DOHH2 (cell line): ENCODE results near the gene POSTN.

Experiments used
- H3F3A ChIP-seq: fragments of 200-600 bp; sonication (generic), shearing (Covaris generic); 2 replicates; pipeline ENCODE4 v1.6.0; 2016; ENCODE audit warnings: antibody characterized with exemption, mild to moderate bottlenecking; ENCODE audit not compliant: control insufficient read depth, insufficient read depth
- H3K27ac ChIP-seq: fragments of 200-600 bp; sonication (generic); 2 replicates; pipeline ENCODE4 v1.5.1; 2014; ENCODE audit warnings: low read depth, mild to moderate bottlenecking, low read length, moderate library complexity
- H3K27me3 ChIP-seq: fragments of 200-600 bp; sonication (generic); 2 replicates; pipeline ENCODE4 v1.6.1; 2014; ENCODE audit warnings: mild to moderate bottlenecking, low read length, mixed read lengths; ENCODE audit not compliant: control insufficient read depth
- H3K36me3 ChIP-seq: fragments of 200-600 bp; sonication (generic); 2 replicates; pipeline ENCODE4 v1.6.1; 2014; ENCODE audit warnings: mild to moderate bottlenecking, low read length, moderate library complexity, mixed read lengths; ENCODE audit not compliant: control insufficient read depth
- H3K4me1 ChIP-seq: fragments of 200-600 bp; sonication (generic); 2 replicates; pipeline ENCODE4 v1.6.1; 2014; ENCODE audit warnings: mild to moderate bottlenecking, low read length, mixed read lengths; ENCODE audit not compliant: control insufficient read depth
- H3K4me2 ChIP-seq: fragments of 200-600 bp; sonication (generic); 2 replicates; pipeline ENCODE4 v1.6.0; 2014; ENCODE audit warnings: mild to moderate bottlenecking, low read length, moderate library complexity
- H3K4me3 ChIP-seq: fragments of 200-600 bp; sonication (generic); 2 replicates; pipeline ENCODE4 v1.5.1; 2014; ENCODE audit warnings: mild to moderate bottlenecking, low read length, mixed read lengths
- H3K79me2 ChIP-seq: fragments of 200-600 bp; sonication (generic); 2 replicates; pipeline ENCODE4 v1.6.1; 2014; ENCODE audit warnings: mild to moderate bottlenecking, low read length, mixed read lengths; ENCODE audit not compliant: control insufficient read depth
- H3K9me2 ChIP-seq: fragments of 200-600 bp; sonication (generic); replicated peaks from 2 replicates; pipeline ENCODE4 v1.6.1; 2014; ENCODE audit warnings: mild to moderate bottlenecking, low read length, mixed read lengths; ENCODE audit not compliant: control insufficient read depth
- H3K9me3 ChIP-seq: fragments of 200-600 bp; sonication (generic); 2 replicates; pipeline ENCODE4 v1.6.1; 2014; ENCODE audit warnings: antibody characterized with exemption, low read length, mixed read lengths; ENCODE audit not compliant: control insufficient read depth, insufficient read depth
- H4K20me1 ChIP-seq: fragments of 200-600 bp; sonication (generic); 2 replicates; pipeline ENCODE4 v1.6.0; 2014; ENCODE audit warnings: low read depth, mild to moderate bottlenecking, antibody characterized with exemption, low read length, moderate library complexity; ENCODE audit not compliant: control insufficient read depth, insufficient read depth
- CTCF ChIP-seq: fragments of 200-600 bp; sonication (generic); IDR thresholded peaks from one replicate; pipeline ENCODE4 v1.5.1; 2014; ENCODE audit warnings: antibody characterized with exemption, mild to moderate bottlenecking, low read depth, low read length; ENCODE audit not compliant: poor library complexity, severe bottlenecking
- EZH2phosphoT487 ChIP-seq: fragments of 200-600 bp; sonication (generic); IDR thresholded peaks from 2 replicates; pipeline ENCODE4 v1.6.1; 2017; ENCODE audit warnings: borderline replicate concordance, mild to moderate bottlenecking, antibody characterized with exemption, low read length, moderate library complexity, mixed read lengths

POSTN gene

GRCh38 chr13:37632294-37632693 lies 33.7 kb upstream of the POSTN start:
- Histone ChIP-seq H3K27ac (no peak overlapping the region), H3K27me3 (no peaks in the 10 kb centered on the region), H3K4me1 (no peaks in the 10 kb centered on the region), H3K9me2 (no peaks in the 10 kb centered on the region), H3K36me3 (no peaks in the 10 kb centered on the region), H3K4me2 (no peak overlapping the region), H3K4me3 (no peak overlapping the region), H3K79me2 (no peaks in the 10 kb centered on the region), H3K9me3 (no peaks in the 10 kb centered on the region), H3F3A (no peaks in the 10 kb centered on the region), H4K20me1 (no peaks in the 10 kb centered on the region)
- TF ChIP-seq EZH2phosphoT487 (no peak), CTCF (no peak)

GRCh38 chr13:37627428-37627827 lies 28.9 kb upstream of the POSTN start:
- Histone ChIP-seq H4K20me1 (no peaks in the 10 kb centered on the region), H3K27ac (no peak overlapping the region), H3F3A (no peaks in the 10 kb centered on the region), H3K4me1 (no peaks in the 10 kb centered on the region), H3K79me2 (no peaks in the 10 kb centered on the region), H3K9me2 (no peaks in the 10 kb centered on the region), H3K4me2 (no peak overlapping the region), H3K9me3 (no peaks in the 10 kb centered on the region), H3K4me3 (no peak overlapping the region), H3K36me3 (no peaks in the 10 kb centered on the region), H3K27me3 (no peaks in the 10 kb centered on the region)
- TF ChIP-seq EZH2phosphoT487 (no peak), CTCF (no peak)

GRCh38 chr13:37621811-37622361 lies 23.3 kb upstream of the POSTN start:
- no peak overlapping the region for H3K4me3 ChIP-seq
- no peak for TF ChIP-seq EZH2phosphoT487
- TF ChIP-seq CTCF, result no peak

More at GRCh38 chr13:37621811-37622361, 23.3 kb upstream of the POSTN start:
- Histone ChIP-seq H4K20me1 (no peaks in the 10 kb centered on the region), H3K4me1 (no peaks in the 10 kb centered on the region), H3K36me3 (no peaks in the 10 kb centered on the region), H3K79me2 (no peaks in the 10 kb centered on the region), H3F3A (no peaks in the 10 kb centered on the region), H3K27me3 (no peaks in the 10 kb centered on the region), H3K9me2 (no peaks in the 10 kb centered on the region), H3K27ac (no peak overlapping the region), H3K4me2 (no peak overlapping the region), H3K9me3 (no peaks in the 10 kb centered on the region)
